HG02970 (cell line): Measurements from ENCODE around the gene TERB1.

Experiments
- ATAC-seq: cut with Tn5 transposase; IDR thresholded peaks from one replicate; pipeline ENCODE4 v1.9.1; 2021; ENCODE audit warnings: mild to moderate bottlenecking, moderate library complexity, moderate number of reproducible peaks; ENCODE audit not compliant: unreplicated experiment, low FRiP score

TERB1 gene, protein sequence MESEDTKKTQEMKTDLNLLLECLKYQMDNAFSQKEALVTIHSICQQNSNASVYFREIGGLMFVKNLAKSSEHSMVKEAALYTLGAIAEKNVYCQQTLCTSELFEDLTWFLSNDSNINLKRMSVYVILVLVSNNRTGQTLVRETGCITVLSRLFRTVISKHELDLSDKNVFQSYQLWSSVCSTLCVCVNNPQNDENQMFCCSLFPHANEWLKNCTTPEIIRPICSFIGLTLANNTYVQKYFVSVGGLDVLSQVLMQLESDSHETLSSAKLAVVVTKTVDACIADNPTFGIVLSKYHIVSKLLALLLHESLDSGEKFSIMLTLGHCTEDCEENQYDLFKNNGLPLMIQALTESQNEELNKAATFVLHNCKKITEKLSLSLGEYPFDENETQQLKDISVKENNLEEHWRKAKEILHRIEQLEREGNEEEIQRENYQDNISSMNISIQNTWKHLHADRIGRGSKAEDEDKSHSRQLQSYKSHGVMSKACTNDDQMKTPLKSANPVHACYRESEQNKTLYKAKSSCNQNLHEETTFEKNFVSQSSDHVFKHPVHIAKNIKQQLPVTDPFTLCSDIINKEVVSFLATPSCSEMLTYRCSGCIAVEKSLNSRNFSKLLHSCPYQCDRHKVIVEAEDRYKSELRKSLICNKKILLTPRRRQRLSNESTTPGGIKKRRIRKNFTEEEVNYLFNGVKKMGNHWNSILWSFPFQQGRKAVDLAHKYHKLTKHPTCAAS

DNA sequence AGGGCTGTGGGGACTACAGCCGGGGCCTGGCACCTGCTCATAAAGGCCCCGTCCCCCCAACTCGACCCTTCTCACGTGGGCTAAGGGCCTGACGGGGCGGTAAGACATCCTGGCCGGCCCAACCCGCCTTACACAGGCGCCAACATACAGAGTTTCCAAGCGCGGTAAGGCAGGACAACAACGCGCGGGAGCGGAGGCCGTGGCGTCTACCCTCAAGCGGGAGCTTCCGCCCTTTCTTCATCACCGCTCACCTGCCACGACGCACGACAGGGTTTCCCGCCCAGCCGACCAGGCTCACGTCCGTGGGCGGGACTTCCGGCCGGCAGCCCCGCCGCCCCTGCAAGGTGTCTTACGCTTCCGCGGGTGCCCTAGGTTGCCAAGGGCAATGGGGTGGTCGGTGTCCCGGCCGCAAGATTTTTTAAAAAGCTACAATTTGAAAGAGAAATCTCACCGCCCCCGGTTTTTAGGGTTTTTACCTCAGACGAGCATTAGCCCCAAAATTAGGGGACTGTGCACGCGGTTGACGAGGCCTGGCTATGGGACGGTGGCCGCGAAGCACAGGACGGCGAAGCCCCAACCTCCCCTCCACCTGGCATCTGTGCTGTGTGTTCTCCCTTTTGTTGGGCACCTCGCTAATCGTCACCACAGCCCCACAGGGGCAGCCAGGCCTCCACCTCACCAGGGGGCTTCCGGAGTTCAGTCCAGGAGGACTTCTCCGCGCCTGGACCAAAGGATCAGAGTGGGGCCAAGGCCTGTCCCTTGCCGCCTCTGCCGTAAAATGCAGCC is at the start of gene TERB1:
Gene TERB1 (minus strand): TSS at position 265 of the 786 bp plus-strand sequence. CDS start 4,786 bp downstream, outside the sequence.
- no peak for ATAC-seq

DNA sequence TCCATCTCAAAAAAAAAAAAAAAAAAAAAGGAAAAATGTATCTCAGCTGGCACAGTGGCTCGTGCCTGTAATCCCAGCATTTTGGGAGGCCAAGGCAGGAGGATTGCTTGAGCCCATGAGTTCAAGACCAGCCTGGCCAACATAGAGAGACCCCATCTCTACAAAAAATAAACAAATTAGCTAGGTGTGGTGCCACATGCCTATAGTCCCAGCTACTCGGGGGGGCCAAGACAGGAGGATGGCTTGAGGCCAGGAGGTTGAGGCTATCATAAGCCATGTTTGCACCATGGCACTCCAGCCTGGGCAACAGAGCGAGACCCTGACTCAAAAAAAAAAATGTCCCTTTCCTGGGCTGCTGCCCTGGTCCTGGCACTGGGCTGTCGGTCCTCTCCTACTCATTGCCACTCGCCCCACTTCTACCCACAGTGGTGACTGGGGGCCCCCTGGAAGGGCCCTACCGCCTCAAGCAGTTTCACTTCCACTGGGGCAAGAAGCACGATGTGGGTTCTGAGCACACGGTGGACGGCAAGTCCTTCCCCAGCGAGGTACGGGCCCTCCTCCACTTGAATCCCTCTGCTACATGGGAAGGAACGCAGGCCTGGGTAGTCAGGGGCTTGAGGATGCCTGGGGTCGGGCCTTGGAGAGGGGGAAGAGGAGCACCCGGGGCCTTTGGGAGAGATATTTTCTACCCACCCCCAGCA is 48.9 kb upstream of the TERB1 start:
- ATAC-seq: no peak

DNA sequence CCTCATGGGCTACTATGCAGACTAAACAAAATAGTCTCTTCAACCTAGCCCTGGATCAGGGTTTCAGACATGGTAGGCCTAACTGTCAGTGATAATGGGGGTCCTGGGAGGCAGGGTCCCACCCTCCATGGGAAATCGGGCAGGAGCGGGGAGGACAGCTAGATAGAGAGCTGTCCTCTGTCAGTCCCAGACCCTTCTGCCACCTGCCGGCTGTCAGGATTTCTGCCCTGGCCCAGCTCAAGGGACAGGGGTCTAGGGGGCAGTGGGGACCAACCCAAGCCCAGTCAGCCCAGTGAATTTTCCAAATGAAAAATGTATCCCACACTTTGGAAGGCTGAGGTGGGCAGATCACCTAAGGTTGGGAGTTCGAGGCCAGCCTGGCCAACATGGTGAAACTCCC is 48.2 kb upstream of the TERB1 start:
- no peak for ATAC-seq

DNA sequence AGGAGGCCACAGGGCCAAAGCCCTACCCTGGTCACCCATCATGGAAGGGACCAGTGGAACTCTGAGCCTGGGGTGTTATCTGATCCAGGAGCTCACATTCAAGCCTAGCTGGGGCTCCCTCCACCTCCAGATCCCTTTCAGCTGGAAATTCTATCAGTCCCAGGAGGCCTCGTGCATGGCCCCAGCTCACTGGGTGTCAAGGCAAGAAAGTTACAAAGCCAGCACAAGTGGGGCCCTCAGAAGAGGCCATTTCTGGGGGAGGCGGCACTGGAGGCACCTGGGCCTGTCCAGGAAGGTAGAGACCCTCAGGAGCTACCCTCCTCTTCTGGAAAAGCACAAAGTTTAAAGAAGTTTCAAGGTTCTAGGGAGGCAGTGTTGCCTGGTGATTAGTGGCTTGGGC is 47.6 kb upstream of the TERB1 start:
- ATAC-seq: no peak

DNA sequence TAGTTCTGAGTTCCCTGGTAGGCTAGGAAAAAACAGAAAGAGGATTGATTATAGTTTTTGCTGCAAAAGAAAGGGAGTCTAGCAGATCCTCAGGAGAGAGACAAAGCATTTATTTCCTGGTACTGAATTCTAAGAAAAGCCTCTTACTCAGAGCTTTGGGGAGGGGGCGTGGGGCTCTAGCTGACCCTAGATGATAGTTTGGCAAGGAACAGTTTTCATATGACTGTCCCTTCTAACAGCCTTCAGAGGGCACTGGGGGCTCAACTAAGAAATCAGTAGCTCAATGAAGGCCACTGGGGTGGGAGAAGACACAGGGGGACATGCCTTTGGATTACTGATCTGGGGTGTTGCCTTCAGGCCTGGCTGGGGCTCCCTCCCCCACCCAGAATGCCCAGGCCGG is 46.8 kb upstream of the TERB1 start:
- ATAC-seq: no peak

DNA sequence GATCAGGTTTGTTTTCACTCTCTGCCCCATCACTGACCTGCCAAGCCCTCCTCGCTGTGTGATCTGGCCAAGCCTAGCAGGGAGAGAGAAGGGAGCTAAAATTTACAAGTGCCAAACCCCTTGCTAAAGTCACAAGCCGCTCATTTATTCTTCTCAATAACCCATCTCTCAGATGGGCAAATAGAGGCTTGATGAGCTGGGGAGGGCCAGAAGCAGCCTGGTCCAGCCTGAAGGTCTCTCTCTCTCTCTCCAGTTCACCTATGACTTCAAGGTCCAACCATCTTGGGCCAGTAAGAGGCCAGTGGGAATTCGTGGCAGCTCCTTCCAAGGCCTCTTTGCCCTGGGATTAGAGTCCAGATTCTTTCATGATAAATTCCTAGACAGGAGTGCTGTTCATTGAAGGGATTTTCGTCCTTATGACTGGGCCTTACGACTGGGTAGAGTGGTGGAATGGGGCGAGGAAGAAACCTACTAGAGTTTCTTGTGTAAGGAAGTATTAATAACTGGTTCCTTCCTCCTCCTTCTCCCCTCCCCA is 46.2 kb upstream of the TERB1 start:
- no peak for ATAC-seq

DNA sequence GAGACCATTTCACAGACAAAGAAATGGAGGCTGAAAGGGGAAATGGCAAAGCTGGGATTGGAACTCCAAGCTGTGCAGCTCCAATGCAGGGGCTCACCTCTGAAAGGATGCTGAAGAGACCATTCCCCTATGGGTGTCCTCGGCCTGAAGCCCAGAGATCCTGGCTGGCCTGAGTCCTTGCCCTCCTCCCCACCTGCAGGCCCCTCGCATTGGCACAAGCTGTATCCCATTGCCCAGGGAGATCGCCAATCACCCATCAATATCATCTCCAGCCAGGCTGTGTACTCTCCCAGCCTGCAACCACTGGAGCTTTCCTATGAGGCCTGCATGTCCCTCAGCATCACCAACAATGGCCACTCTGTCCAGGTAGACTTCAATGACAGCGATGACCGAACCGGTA is 45.4 kb upstream of the TERB1 start:
- no peak for ATAC-seq

DNA sequence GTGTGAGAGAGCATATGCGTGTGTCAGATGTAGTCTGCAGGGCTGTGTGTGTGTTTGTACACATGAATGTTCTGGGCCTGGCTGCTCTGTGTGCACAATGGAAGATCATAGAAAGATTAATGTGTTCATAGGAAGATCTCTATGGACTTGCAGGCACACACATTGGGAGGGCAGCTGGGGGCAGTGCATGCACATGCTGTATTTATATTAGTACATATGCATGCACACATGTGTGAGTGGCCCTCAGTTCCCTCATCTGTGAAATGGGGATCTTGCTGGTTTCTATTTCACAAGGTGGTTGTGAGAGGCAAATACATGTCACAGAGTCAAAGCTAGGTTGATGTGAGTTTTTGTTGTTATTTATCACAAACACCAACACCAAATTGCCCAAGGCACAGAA is 44.9 kb upstream of the TERB1 start:
- no peak for ATAC-seq

DNA sequence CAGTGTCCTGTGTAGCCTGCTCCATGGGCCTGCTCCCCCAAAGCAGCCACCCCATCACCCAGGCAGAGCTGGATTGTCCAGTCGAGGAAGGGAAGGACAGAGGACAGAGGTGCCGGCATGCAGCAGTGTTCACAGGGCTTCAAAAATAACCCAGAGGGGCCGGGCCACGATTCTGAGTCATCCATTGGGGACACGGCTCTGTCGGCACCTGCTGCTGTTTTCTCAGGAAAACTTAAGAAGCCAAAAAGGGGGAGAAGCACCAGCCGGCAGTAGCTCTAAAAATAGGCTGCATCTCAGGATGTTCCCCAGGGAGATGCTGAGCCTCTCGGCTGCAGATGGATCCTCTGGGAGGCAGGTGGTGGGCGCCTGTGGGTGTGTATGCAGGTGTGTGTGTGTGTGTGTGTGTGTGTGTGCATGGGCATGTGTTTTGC is 44.4 kb upstream of the TERB1 start:
- no peak for ATAC-seq

DNA sequence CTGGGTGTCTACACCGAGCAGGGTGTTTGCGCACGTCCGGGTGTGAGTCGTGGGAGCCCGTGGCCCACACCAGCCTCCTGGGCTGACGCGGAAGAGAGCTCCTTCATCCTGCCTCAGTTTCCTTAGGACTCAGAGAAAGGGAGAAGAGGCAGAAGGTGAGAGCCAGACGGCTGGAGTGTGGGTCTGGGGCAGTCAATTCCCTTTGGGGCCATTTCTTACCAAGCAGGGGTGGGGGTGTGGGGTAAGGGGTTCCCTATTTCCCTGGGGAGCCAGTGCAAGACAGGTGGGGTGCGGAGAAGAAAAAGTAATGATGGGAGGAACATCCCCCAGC is 43.7 kb upstream of the TERB1 start:
- no peak for ATAC-seq

DNA sequence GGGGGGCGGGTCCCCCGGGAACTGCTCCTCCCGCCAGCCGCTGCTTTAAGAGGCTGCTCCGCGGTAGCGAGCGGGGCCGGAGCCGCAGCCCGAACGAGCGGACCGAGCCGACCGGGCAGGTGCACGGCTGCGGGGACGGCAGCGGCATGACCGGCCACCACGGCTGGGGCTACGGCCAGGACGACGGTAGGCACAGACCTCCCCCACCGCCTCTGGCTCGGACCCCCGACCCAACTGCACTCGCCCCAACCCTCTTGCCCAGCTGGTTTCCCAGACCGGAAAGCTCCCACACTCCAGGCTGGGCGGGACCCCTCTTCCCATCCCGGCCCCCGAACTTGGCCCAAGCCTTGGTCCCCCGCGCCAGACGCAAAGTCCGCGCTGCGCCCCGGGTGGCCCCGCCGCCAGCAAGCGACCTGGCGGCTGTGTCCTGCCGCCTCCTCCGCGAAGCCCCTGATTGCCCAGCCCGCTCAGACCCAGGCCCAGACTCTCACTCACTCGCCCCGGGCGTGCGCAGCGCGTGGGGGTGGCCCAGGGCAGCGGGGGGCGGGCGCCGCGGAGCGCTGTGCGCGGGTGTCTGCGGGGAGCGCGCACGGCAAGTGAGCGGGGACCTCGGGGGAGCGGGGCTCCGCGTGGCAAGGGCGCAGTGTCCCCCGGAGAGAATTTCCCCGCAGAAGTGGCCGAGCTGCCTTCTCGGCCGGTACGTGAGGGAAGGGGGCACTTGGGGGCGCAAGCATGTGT is 43.1 kb upstream of the TERB1 start, which contains the start of gene CA7:
Gene CA7 (plus strand): TSS at position 73 of the 738 bp plus-strand sequence. CDS start 74 bp downstream, at position 147.
- ATAC-seq: no peak

DNA sequence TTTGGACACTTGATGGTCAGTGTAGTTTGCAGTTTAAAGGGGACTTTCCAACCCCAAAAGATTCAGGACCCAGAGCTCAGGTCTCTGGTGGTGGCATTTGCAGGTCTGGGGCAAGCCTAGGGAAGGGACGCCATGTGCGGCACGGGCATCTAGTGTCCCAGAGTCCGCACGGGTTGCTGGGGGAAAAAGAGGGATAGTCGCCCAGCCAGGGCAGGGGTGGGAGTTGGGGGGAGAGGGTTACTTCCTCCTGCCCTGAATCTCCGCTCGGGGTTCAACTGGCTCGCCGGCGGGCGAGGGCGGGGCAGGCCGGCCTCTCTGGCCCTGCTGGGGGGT is 42.6 kb upstream of the TERB1 start:
- ATAC-seq: no peak

DNA sequence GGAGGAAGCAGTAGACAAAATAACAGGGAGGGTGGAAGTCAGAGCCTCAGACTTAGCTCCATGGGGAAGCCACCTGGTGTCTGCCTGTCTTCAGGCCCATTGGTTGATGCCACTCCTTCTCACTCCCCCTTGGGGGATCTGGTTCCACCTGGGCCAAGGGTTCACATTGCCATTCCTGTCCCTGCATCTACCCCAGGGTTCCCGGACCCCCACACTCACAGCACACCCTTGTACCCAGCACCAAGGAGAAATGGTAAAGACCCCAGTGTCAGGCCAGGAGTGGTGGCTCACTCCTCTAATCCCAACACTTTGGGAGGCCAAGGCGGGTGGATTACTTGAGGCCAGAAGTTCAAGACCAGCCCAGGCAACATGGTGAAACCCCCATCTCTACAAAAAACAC is 41.8 kb upstream of the TERB1 start:
- ATAC-seq: no peak

DNA sequence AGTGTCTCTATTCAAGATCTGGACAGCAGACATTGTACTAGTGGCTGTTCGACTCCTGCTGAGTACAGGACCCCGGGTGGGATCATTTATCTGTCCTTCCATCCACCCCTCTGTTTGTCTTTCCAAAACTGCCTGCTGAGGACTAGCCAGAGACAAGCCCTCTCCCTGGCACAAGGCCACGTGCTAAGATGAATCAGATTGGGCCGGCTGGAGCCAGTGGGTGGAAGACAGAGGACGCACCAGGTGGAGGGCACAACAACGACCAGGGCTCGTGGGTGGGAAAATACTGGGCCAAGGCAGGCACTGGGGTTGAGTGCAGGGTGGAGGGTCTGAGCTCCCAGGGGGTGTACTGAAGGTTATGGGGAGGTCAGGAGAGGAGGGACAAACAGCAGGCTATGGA is 41.4 kb upstream of the TERB1 start:
- ATAC-seq: no peak

DNA sequence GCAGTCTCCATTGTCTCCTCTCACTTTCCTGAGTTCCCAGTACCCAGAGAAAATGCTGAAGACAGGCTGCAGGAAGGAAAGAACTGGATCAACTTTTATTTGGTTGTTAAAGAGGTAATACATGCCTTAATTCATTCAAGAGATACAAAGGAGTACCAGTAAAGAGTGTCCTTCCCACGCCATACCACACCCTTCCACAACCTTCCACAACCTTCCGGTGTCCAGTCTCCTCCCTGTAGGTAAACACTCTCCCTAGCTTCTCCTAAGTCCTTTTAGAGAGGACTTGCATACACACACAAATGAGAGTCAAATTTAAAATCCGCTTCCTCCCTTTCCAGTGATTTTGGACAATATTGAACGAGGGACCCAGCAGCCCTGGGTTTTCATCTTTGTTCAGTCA is 40.0 kb upstream of the TERB1 start:
- ATAC-seq: no peak

DNA sequence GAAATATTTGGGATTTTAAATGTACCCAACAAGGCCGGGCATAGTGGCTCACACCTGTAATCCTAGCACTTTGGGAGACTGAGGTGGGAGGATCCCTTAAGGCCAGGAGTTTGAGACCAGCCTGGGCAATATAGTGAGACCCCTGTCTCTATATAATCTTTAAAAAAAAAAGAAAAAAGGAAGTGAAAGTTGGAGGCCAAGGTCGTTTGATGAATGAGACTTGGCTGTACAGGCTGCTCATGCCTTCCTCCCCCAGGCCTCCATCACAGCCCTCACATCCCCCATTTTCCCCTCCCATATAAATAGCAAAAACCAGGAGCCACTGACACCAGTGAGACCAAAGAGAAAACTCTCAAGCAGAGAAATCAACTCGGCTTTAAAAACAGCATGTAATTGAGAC is 39.5 kb upstream of the TERB1 start:
- no peak for ATAC-seq

DNA sequence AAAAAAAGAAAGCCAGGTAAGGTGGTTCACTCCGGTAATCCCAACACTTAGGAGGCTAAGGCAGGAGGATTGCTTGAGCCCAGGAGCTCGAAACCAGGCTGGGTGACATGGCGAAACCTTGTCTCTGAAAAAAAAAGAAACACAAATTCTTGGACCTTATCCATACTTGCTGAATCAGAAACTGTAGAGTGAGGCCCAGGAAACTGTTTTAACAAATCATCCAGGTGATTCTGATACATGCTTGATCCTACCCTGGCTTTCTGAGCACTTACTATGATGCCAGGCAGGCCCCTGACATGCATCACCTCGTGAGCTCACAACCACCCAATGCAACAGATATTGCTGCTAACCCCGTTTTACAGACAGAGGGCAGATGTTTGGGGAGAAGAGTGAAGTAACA is 33.4 kb upstream of the TERB1 start:
- no peak for ATAC-seq

DNA sequence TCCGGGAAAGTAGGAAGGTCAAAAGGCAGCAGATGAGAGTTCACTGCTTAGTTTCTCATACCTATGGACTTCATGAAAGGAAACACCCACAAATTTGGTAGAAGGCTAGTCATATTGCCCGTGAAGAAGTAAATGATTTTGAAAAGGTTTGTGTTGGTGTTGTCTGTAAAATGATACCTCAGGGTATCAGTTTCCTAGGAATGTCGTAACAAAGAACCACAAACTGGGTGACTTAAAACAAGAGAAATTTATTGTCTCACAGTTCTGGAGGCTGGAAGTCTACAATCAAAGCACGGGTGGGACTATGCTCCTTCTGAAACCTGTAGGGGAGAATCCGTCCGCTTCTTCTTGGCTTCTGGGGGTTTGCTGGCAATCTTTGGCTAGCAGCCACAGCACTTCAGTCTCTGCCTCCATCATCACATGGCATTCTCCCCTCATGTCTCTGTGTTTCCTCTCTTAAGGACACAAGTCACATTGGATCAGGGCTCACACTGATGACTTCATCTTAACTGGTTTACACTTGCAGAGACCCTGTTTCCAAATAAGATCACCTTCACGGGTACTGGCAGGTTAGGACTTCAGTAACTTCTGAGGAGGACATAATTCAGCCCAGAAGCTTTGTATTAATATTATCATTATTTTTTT is 31.4 kb upstream of the TERB1 start:
- no peak for ATAC-seq

DNA sequence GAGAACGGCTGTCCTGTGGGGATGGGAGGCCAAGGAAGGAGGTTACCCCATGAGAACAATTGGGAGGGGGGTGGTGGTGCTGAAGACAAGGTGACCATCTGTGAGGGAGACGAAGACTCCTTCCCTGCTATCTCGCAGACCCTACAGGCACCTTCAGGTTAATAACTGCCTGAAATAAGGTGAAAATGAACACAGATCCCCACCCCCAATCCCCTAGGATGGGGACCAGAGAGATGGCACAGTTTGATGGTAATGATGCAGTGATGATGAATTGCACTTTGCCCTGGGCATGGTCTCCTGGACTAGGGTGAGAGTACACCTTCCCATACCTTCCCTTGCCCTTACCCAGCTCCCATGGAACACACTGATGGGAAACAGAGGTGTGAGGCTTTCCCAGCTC is 30.8 kb upstream of the TERB1 start:
- no peak for ATAC-seq
